ENCODE results near the gene SIGLEC11.
A peak's percentile ranks its signal among the peaks of the same experiment; 100 is the strongest.
"Not testable (repeated sequence)": the region's sequence is repeated elsewhere in the genome, so short reads cannot be mapped to it uniquely, and the experiment has no call there.

SIGLEC11 gene

GRCh38 chr19:49946415-49946814 is 14.6 kb downstream of the SIGLEC11 start:
- no peak overlapping the region for H3K4me3 ChIP-seq (ENCODE audit: low read length)
- H3K9ac ChIP-seq (ENCODE audit: low read depth, low read length), result no peak overlapping the region
- no peaks in the 10 kb centered on the region for H3K36me3 ChIP-seq (ENCODE audit: insufficient read depth, low read depth, low read length)
- no peaks in the 10 kb centered on the region for H3K9me3 ChIP-seq (ENCODE audit: insufficient read depth, low read depth, low read length)
- H3K27ac ChIP-seq (ENCODE audit: low read length), result no peak overlapping the region
- no peaks in the 10 kb centered on the region for H3K4me1 ChIP-seq (ENCODE audit: insufficient read depth, low read length)
- H3K27me3 ChIP-seq (ENCODE audit: insufficient read depth, low read length), result no peaks in the 10 kb centered on the region

DNA sequence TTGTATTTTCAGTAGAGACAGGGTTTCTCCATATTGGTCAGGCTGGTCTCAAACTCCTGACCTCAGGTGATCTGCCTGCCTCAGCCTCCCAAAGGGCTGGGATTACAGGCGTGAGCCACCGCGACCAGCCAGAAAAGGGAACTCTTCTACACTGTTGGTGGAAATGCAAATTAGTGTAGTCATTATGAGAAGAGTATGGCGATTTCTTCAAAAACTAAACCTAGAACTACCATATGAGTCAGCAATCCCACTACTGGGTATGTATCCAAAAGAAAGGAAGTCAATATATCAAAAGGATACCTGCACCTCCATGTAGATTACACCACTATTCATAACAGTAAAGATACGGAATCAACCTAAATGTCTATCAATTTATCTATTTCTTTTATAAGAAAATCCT is 16.4 kb downstream of the SIGLEC11 start:
- not testable (repeated sequence) for H3K9me3 ChIP-seq (ENCODE audit: insufficient read depth, low read depth, low read length); H3K27me3 ChIP-seq (ENCODE audit: insufficient read depth, low read length); H3K9ac ChIP-seq (ENCODE audit: low read depth, low read length); H3K4me3 ChIP-seq (ENCODE audit: low read length); H3K36me3 ChIP-seq (ENCODE audit: insufficient read depth, low read depth, low read length); H3K27ac ChIP-seq (ENCODE audit: low read length); H3K4me1 ChIP-seq (ENCODE audit: insufficient read depth, low read length)

- no peak overlapping the region for H3K9ac ChIP-seq (ENCODE audit: low read depth, low read length)
- H3K4me1 ChIP-seq (ENCODE audit: insufficient read depth, low read length), result no peaks in the 10 kb centered on the region
- H3K4me3 ChIP-seq (ENCODE audit: low read length), result no peak overlapping the region
- no peaks in the 10 kb centered on the region for H3K9me3 ChIP-seq (ENCODE audit: insufficient read depth, low read depth, low read length)
- H3K27ac ChIP-seq (ENCODE audit: low read length), result no peak overlapping the region
- no peaks in the 10 kb centered on the region for H3K36me3 ChIP-seq (ENCODE audit: insufficient read depth, low read depth, low read length)
- H3K27me3 ChIP-seq (ENCODE audit: insufficient read depth, low read length), result peaks cover 5% of the 10 kb centered on the region; the same call in 1 of the 2 replicates
These were observed 20.5 kb downstream of the SIGLEC11 start for GRCh38 chr19:49940482-49940791.

GRCh38 chr19:49939721-49940481 is 21.1 kb downstream of the SIGLEC11 start:
- H3K9me3 ChIP-seq (ENCODE audit: insufficient read depth, low read depth, low read length), result no peaks in the 10 kb centered on the region
- no peak overlapping the region for H3K27ac ChIP-seq (ENCODE audit: low read length)
- peaks cover 5% of the 10 kb centered on the region; the same call in 1 of the 2 replicates for H3K27me3 ChIP-seq (ENCODE audit: insufficient read depth, low read length)
- H3K4me3 ChIP-seq (ENCODE audit: low read length), result no peak overlapping the region
- no peaks in the 10 kb centered on the region for H3K4me1 ChIP-seq (ENCODE audit: insufficient read depth, low read length)
- H3K9ac ChIP-seq (ENCODE audit: low read depth, low read length), result no peak overlapping the region
- H3K36me3 ChIP-seq (ENCODE audit: insufficient read depth, low read depth, low read length), result no peaks in the 10 kb centered on the region

- H3K4me1 ChIP-seq (ENCODE audit: insufficient read depth, low read length), result no peaks in the 10 kb centered on the region
- H3K4me3 ChIP-seq (ENCODE audit: low read length), result no peak overlapping the region
- H3K27ac ChIP-seq (ENCODE audit: low read length), result no peak overlapping the region
- H3K9ac ChIP-seq (ENCODE audit: low read depth, low read length), result no peak overlapping the region
- H3K9me3 ChIP-seq (ENCODE audit: insufficient read depth, low read depth, low read length), result no peaks in the 10 kb centered on the region
- peaks cover 5% of the 10 kb centered on the region; the same call in 1 of the 2 replicates for H3K27me3 ChIP-seq (ENCODE audit: insufficient read depth, low read length)
- no peaks in the 10 kb centered on the region for H3K36me3 ChIP-seq (ENCODE audit: insufficient read depth, low read depth, low read length)
These were observed 22.3 kb downstream of the SIGLEC11 start for GRCh38 chr19:49938662-49939061.

DNA sequence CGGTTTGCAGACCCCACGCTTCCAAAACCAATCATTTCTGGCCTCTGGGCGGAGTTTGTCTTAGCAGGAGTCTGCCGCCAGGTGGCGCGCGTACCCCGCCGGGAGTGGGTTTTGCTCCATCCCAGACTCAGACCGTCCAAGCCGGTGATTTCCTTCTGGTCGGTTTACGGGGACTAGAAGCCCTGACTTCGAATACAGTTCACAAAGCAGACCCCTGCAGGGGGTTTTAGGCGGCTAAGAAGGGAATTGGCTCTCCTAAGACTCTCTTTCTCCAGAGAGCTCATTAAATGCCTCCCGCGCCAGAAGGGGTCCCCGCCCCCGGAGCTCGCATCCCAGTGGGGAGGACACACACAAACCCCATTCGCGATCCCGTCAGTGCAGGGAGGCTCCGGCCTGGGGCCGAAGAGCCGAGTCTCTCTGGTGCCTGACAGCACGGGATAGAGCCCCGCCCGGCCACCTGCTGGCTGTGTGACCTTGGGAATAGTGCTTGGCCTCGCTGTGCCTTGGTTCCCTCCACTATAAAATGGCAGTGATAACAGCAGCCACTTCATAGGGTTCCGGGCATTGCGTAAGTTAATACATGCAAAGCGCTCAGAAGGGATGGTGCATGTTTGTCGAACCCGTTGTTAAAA is 23.1 kb downstream of the SIGLEC11 start:
- no peaks in the 10 kb centered on the region for H3K4me1 ChIP-seq (ENCODE audit: insufficient read depth, low read length)
- no peak overlapping the region for H3K9ac ChIP-seq (ENCODE audit: low read depth, low read length)
- H3K9me3 ChIP-seq (ENCODE audit: insufficient read depth, low read depth, low read length), result no peaks in the 10 kb centered on the region
- no peaks in the 10 kb centered on the region for H3K36me3 ChIP-seq (ENCODE audit: insufficient read depth, low read depth, low read length)
- no peak overlapping the region for H3K27ac ChIP-seq (ENCODE audit: low read length)
- H3K4me3 ChIP-seq (ENCODE audit: low read length), result peak overlapping the region; percentile 27; the same call in 1 of the 2 replicates
- peaks cover 5% of the 10 kb centered on the region; the same call in 1 of the 2 replicates for H3K27me3 ChIP-seq (ENCODE audit: insufficient read depth, low read length)

GRCh38 chr19:49936549-49936948 is 24.4 kb downstream of the SIGLEC11 start:
- Histone ChIP-seq H3K27ac (ENCODE audit: low read length) (no peak overlapping the region), H3K4me1 (ENCODE audit: insufficient read depth, low read length) (no peaks in the 10 kb centered on the region), H3K36me3 (ENCODE audit: insufficient read depth, low read depth, low read length) (no peaks in the 10 kb centered on the region), H3K9ac (ENCODE audit: low read depth, low read length) (no peak overlapping the region), H3K27me3 (ENCODE audit: insufficient read depth, low read length) (peaks cover 5% of the 10 kb centered on the region; the same call in 1 of the 2 replicates), H3K9me3 (ENCODE audit: insufficient read depth, low read depth, low read length) (no peaks in the 10 kb centered on the region), H3K4me3 (ENCODE audit: low read length) (no peak overlapping the region)

DNA sequence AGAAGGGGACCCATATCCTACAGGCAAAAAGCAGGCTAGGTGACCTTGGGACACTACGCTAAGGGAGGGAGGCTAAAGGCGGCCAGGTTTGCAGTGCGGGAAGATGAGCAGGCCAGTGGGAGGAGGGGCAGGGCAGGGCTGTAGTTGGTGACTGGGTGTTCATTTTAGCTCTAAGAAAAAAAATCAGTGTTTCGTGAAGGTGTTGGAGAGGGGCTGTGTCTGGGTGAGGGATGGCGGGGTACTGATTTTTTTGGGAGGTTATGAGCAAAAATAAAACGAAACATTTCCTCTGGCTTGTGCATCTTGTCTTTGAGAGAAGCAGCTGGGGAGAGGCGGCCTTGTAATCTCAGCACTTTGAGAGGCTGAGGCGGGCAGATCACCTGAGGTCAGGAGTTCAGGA is 27.3 kb downstream of the SIGLEC11 start:
- no peak overlapping the region for H3K9ac ChIP-seq (ENCODE audit: low read depth, low read length)
- H3K27me3 ChIP-seq (ENCODE audit: insufficient read depth, low read length), result peaks cover 5% of the 10 kb centered on the region; the same call in 1 of the 2 replicates
- no peaks in the 10 kb centered on the region for H3K36me3 ChIP-seq (ENCODE audit: insufficient read depth, low read depth, low read length)
- no peaks in the 10 kb centered on the region for H3K4me1 ChIP-seq (ENCODE audit: insufficient read depth, low read length)
- no peaks in the 10 kb centered on the region for H3K9me3 ChIP-seq (ENCODE audit: insufficient read depth, low read depth, low read length)
- H3K4me3 ChIP-seq (ENCODE audit: low read length), result no peak overlapping the region
- H3K27ac ChIP-seq (ENCODE audit: low read length), result no peak overlapping the region

- H3K36me3 ChIP-seq (ENCODE audit: insufficient read depth, low read depth, low read length), result peaks cover 3% of the 10 kb centered on the region
- peaks cover 2% of the 10 kb centered on the region; the same call in 1 of the 2 replicates for H3K4me1 ChIP-seq (ENCODE audit: insufficient read depth, low read length)
- no peak overlapping the region for H3K9ac ChIP-seq (ENCODE audit: low read depth, low read length)
- H3K27ac ChIP-seq (ENCODE audit: low read length), result no peak overlapping the region
- no peaks in the 10 kb centered on the region for H3K9me3 ChIP-seq (ENCODE audit: insufficient read depth, low read depth, low read length)
- peaks cover 5% of the 10 kb centered on the region; the same call in 1 of the 2 replicates for H3K27me3 ChIP-seq (ENCODE audit: insufficient read depth, low read length)
- H3K4me3 ChIP-seq (ENCODE audit: low read length), result no peak overlapping the region
These were observed 28.2 kb downstream of the SIGLEC11 start for GRCh38 chr19:49932731-49933131.

DNA sequence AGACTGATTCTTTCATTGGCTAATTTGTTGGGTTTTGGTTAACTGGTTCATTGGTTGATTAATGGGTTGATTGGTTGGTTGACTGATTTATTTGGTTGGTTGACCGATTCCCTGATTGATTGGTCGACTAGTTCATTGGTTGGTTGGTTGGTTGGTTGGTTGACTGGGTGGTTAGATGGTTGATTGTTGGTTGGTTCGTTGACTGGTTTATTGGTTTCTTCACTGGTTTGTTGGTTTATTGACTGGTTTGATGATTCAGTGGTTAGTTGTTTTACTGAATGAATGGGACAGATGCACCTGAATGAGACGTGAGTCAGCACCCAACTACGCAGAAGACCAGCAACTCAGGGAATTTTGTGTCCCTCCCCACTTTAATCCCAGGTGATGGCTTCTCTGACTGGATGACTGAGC is 28.9 kb downstream of the SIGLEC11 start:
- Histone ChIP-seq H3K36me3 (ENCODE audit: insufficient read depth, low read depth, low read length) (peaks cover 10% of the 10 kb centered on the region), H3K9me3 (ENCODE audit: insufficient read depth, low read depth, low read length) (no peaks in the 10 kb centered on the region), H3K4me3 (ENCODE audit: low read length) (no peak overlapping the region), H3K27ac (ENCODE audit: low read length) (no peak overlapping the region), H3K9ac (ENCODE audit: low read depth, low read length) (no peak overlapping the region), H3K4me1 (ENCODE audit: insufficient read depth, low read length) (peaks cover 6% of the 10 kb centered on the region; the same call in 1 of the 2 replicates), H3K27me3 (ENCODE audit: insufficient read depth, low read length) (peaks cover 3% of the 10 kb centered on the region; the same call in 1 of the 2 replicates)

DNA sequence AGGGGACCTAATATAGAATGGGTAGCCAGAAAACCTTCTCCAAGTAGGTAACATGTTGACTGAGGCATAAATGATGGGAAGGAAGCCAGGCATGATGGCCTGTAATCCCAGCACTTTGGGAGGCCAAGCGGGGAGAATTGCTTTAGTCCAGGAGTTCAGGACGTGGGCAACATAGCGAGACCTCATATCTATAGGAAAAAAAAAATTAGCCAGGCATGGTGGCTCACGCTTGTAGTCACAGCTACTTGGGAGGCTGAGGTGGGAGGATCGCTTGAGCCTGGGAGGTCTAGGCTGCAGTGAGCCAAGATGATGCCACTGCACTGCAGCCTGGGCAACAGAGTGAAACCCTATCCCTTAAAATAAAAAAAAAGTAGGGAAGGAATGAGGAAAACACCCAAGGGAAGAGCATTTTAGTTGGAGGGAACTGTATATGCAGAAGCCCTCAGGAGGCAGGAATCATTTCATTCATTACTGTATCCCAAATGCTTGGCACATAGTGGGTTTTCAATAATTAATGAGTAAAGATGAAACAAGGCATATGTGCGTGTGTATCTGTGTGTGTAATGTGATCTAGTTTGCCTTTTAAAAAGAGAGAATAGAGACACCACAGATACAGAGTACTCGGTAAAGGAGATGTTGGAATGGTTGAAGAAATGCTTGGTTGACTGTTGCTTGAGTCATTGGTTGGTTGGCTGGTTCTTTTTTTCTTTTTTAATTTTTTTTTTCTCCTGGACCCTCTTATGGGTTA is 29.5 kb downstream of the SIGLEC11 start:
- Histone ChIP-seq H3K27ac (ENCODE audit: low read length) (no peak overlapping the region), H3K36me3 (ENCODE audit: insufficient read depth, low read depth, low read length) (peaks cover 15% of the 10 kb centered on the region), H3K4me3 (ENCODE audit: low read length) (no peak overlapping the region), H3K27me3 (ENCODE audit: insufficient read depth, low read length) (no peaks in the 10 kb centered on the region), H3K9me3 (ENCODE audit: insufficient read depth, low read depth, low read length) (no peaks in the 10 kb centered on the region), H3K9ac (ENCODE audit: low read depth, low read length) (no peak overlapping the region), H3K4me1 (ENCODE audit: insufficient read depth, low read length) (peaks cover 6% of the 10 kb centered on the region; the same call in 1 of the 2 replicates)

Measured in iPS-20b (cell line).